PFSK-1 (cell line): ENCODE data around the gene DNAAF3.

Experiments
- FOXP2 ChIP-seq: optimal IDR thresholded peaks from 2 replicates; pipeline ENCODE3; 2011; ENCODE audit warnings: borderline replicate concordance, control low read depth, inconsistent platforms; ENCODE audit not compliant: insufficient read depth; ENCODE audit errors: extremely low read length, extremely low read depth
- POLR2AphosphoS5 ChIP-seq: IDR thresholded peaks from 2 replicates; pipeline ENCODE4 v1.6.1; 2012; ENCODE audit warnings: low read depth, mild to moderate bottlenecking, control low read depth, low read length, moderate library complexity
- REST ChIP-seq, 2 experiments: IDR thresholded peaks; 2 replicates each; pipeline versions ENCODE4 v1.6.1 to v1.8.0; 2011 to 2012; ENCODE audit warnings: low read depth in 2 of 2, low read length in 2 of 2, control low read depth in 1 of 2, inconsistent platforms in 1 of 2, mild to moderate bottlenecking in 1 of 2, moderate library complexity in 1 of 2; ENCODE audit not compliant: insufficient read depth in 1 of 2
- SIN3A ChIP-seq: IDR thresholded peaks from 2 replicates; pipeline ENCODE4 v1.6.1; 2012; ENCODE audit warnings: mild to moderate bottlenecking, low read length, moderate library complexity, borderline replicate concordance; ENCODE audit not compliant: insufficient read depth
- TAF1 ChIP-seq: IDR thresholded peaks from 2 replicates; pipeline ENCODE4 v1.6.1; 2012; ENCODE audit warnings: low read length, control low read depth, borderline replicate concordance; ENCODE audit not compliant: insufficient read depth

GRCh38 chr19:55160128-55160985 is 6.1 kb downstream of the DNAAF3 start:
- TF ChIP-seq SIN3A (no peak), POLR2AphosphoS5 (0 out of 2 replicates have a peak, but pooled peaks have one; percentile 16), REST (IDR thresholded peaks at IDR 0.05; ENCODE audit: insufficient read depth in 1 of 2, low read depth in 2 of 2, low read length in 2 of 2) (no peak), TAF1 (no peak), FOXP2 (peak; percentile 90)
